MM.1S (cell line): ENCODE data around the gene DLX5.

Experiments
- DNase-seq: peaks from one replicate; pipeline ENCODE4 v3.0.0-alpha.2; 2015
- H2AFZ ChIP-seq: fragments of 300-600 bp; sonication (generic); 2 replicates; pipeline ENCODE4 v1.6.0; 2016; ENCODE audit warnings: antibody characterized with exemption, low read length
- H3F3A ChIP-seq: fragments of 300-600 bp; sonication (generic); 2 replicates; pipeline ENCODE4 v1.6.1; 2016; ENCODE audit warnings: mild to moderate bottlenecking, antibody characterized with exemption, low read length, moderate library complexity, mixed read lengths; ENCODE audit not compliant: insufficient read depth
- H3K27ac ChIP-seq: fragments of 300-600 bp; sonication (generic); 2 replicates; pipeline ENCODE4 v1.5.1; 2016; ENCODE audit warnings: mild to moderate bottlenecking, low read length
- H3K27me3 ChIP-seq: fragments of 300-600 bp; sonication (generic); replicated peaks from 2 replicates; pipeline ENCODE4 v1.6.0; 2016; ENCODE audit warnings: low read length; ENCODE audit not compliant: insufficient read depth
- H3K36me3 ChIP-seq: fragments of 300-600 bp; sonication (generic); replicated peaks from 2 replicates; pipeline ENCODE4 v1.6.1; 2016; ENCODE audit warnings: mild to moderate bottlenecking, low read length, mixed read lengths; ENCODE audit not compliant: insufficient read depth
- H3K4me1 ChIP-seq: fragments of 300-600 bp; sonication (generic); 2 replicates; pipeline ENCODE4 v1.6.1; 2016; ENCODE audit warnings: low read length, mixed read lengths
- H3K4me2 ChIP-seq: fragments of 300-600 bp; sonication (generic); 2 replicates; pipeline ENCODE4 v1.6.0; 2016; ENCODE audit warnings: low read depth, low read length
- H3K4me3 ChIP-seq: fragments of 300-600 bp; sonication (generic); 2 replicates; pipeline ENCODE4 v1.5.1; 2016; ENCODE audit warnings: low read length, mixed read lengths
- H3K79me2 ChIP-seq: fragments of 300-600 bp; sonication (generic); 2 replicates; pipeline ENCODE4 v1.6.1; 2016; ENCODE audit warnings: mixed run types, low read length, mixed read lengths
- H3K9ac ChIP-seq: fragments of 300-600 bp; sonication (generic); 2 replicates; pipeline ENCODE4 v1.6.1; 2016; ENCODE audit warnings: low read length, mixed read lengths
- H3K9me2 ChIP-seq: fragments of 300-600 bp; sonication (generic); replicated peaks from 2 replicates; pipeline ENCODE4 v1.6.1; 2016; ENCODE audit warnings: mild to moderate bottlenecking, low read length, mixed read lengths; ENCODE audit not compliant: insufficient read depth
- H3K9me3 ChIP-seq: fragments of 300-600 bp; sonication (generic); replicated peaks from 2 replicates; pipeline ENCODE4 v1.6.1; 2016; ENCODE audit warnings: mild to moderate bottlenecking, low read length, mixed read lengths; ENCODE audit not compliant: insufficient read depth
- H4K20me1 ChIP-seq: fragments of 300-600 bp; sonication (generic); 2 replicates; pipeline ENCODE4 v1.6.1; 2016; ENCODE audit warnings: mild to moderate bottlenecking, low read length, moderate library complexity, mixed read lengths; ENCODE audit not compliant: insufficient read depth
- CTCF ChIP-seq: fragments of 300-600 bp; sonication (generic); IDR thresholded peaks from 2 replicates; pipeline ENCODE4 v1.5.1; 2016; ENCODE audit warnings: antibody characterized with exemption, low read length, mixed read lengths
- EZH2 ChIP-seq: fragments of 300-600 bp; sonication (generic); optimal IDR thresholded peaks from 2 replicates; pipeline ENCODE3; 2017; ENCODE audit warnings: low read depth, mild to moderate bottlenecking, antibody characterized with exemption, low read length, mixed read lengths
- EZH2phosphoT487 ChIP-seq: fragments of 300-600 bp; sonication (generic); IDR thresholded peaks from 2 replicates; pipeline ENCODE4 v1.6.1; 2018; ENCODE audit warnings: antibody characterized with exemption, low read length

Gene DLX5

GRCh38 chr7:97012365-97013133, 12.1 kb downstream of the DLX5 start:
- DNase-seq = no peak
- no peak overlapping the region for H3K4me3 ChIP-seq
- H3K27ac ChIP-seq = no peak overlapping the region
- no peaks in the 10 kb centered on the region for H3F3A ChIP-seq
- H3K4me2 ChIP-seq = no peak overlapping the region
- H3K4me1 ChIP-seq = no peaks in the 10 kb centered on the region
- peaks cover 9% of the 10 kb centered on the region for H3K27me3 ChIP-seq
- TF ChIP-seq CTCF = no peak
- no peaks in the 10 kb centered on the region for H3K36me3 ChIP-seq
- H2AFZ ChIP-seq = no peak overlapping the region
- H3K9me2 ChIP-seq = no peaks in the 10 kb centered on the region
- no peaks in the 10 kb centered on the region for H3K79me2 ChIP-seq
- no peaks in the 10 kb centered on the region for H4K20me1 ChIP-seq
- H3K9me3 ChIP-seq = no peaks in the 10 kb centered on the region
- no peak overlapping the region for H3K9ac ChIP-seq

GRCh38 chr7:97011536-97012364, 12.9 kb downstream of the DLX5 start:
- Histone ChIP-seq H3K9me3 (no peaks in the 10 kb centered on the region), H2AFZ (no peak overlapping the region)

GRCh38 chr7:97011104-97011503, 13.5 kb downstream of the DLX5 start:
- H3F3A ChIP-seq = no peaks in the 10 kb centered on the region
- H3K4me3 ChIP-seq = no peak overlapping the region

More at GRCh38 chr7:97011536-97012364, 12.9 kb downstream of the DLX5 start:
- Histone ChIP-seq H4K20me1 (no peaks in the 10 kb centered on the region), H3K4me2 (no peak overlapping the region), H3K36me3 (no peaks in the 10 kb centered on the region), H3F3A (no peaks in the 10 kb centered on the region), H3K4me1 (no peaks in the 10 kb centered on the region), H3K79me2 (no peaks in the 10 kb centered on the region), H3K27me3 (peaks cover 4% of the 10 kb centered on the region; the same call in 1 of the 2 replicates), H3K9ac (no peak overlapping the region), H3K4me3 (no peak overlapping the region), H3K9me2 (no peaks in the 10 kb centered on the region), H3K27ac (no peak overlapping the region)
- DNase-seq = no peak
- TF ChIP-seq EZH2 (no peak), CTCF (no peak), EZH2phosphoT487 (no peak)

More at GRCh38 chr7:97011104-97011503, 13.5 kb downstream of the DLX5 start:
- Histone ChIP-seq H4K20me1 (no peaks in the 10 kb centered on the region), H2AFZ (no peak overlapping the region), H3K27me3 (peaks cover 4% of the 10 kb centered on the region; the same call in 1 of the 2 replicates), H3K79me2 (no peaks in the 10 kb centered on the region), H3K4me2 (no peak overlapping the region), H3K4me1 (no peaks in the 10 kb centered on the region), H3K9me2 (no peaks in the 10 kb centered on the region), H3K9ac (no peak overlapping the region), H3K36me3 (no peaks in the 10 kb centered on the region), H3K27ac (no peak overlapping the region), H3K9me3 (no peaks in the 10 kb centered on the region)
- DNase-seq = no peak
- TF ChIP-seq EZH2phosphoT487 (no peak), CTCF (no peak)
